ENCODE results near the gene URAD.
"Not testable (repeated sequence)": the region's sequence is repeated elsewhere in the genome, so short reads cannot be mapped to it uniquely, and the experiment has no call there.

The URAD gene, protein sequence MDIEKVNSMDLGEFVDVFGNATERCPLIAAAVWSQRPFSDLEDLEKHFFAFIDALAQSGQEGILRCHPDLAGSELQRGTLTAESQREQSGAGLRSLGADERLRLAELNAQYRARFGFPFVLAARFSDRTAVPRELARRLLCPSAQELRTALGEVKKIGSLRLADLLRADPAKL

GRCh38 chr13:27988520-27988919, at the start of gene URAD:
URAD (minus strand) TSS chr13:27988693; CDS start chr13:27988637, 56 bp downstream.
- in situ Hi-C loops (cut with MboI; ENCODE audit: low sequenced_read_pairs): no loop called here

GRCh38 chr13:28037399-28037798, 48.9 kb upstream of the URAD start:
- in situ Hi-C loops (cut with MboI; ENCODE audit: low sequenced_read_pairs): no loop called here

DNA sequence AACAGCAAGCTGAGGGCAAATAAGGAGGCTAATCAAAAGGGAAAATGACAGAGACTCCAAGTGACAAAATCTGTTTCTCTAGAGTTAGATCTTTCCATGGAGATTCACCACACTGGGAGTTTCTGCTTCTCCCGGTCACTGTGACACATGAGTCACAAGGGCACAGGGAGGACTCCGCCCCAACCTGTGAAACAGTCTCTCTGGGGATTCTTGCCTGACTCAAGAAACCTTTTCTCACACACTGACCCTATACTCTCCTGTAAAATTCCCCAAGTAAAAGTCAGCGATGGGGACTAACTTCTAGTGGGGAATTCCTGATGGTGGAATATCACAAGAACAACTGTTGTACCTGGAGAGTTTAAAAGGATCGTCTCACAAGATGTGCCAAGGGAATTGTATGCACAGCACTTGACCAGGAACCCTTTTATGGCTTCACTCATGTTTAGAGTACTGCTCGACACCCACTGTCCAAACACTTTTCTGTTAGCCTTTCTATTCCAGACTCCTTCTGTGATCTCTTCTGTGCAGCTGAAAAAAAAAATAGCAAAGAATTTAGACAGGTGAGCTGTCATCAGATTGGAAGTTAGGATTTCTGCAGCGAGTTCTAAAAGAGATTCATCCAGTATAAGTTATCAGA, 46.8 kb upstream of the URAD start:
- in situ Hi-C loops (cut with MboI; ENCODE audit: low sequenced_read_pairs): no loop called here

- in situ Hi-C loops (cut with MboI; ENCODE audit: low sequenced_read_pairs): no loop called here
These were observed 45.6 kb upstream of the URAD start for GRCh38 chr13:28033894-28034655.

- in situ Hi-C loops (cut with MboI; ENCODE audit: low sequenced_read_pairs): not testable (repeated sequence)
These were observed 43.9 kb upstream of the URAD start for GRCh38 chr13:28032438-28032837.

- in situ Hi-C loops (cut with MboI; ENCODE audit: low sequenced_read_pairs): no loop called here
These were observed 43.4 kb upstream of the URAD start for GRCh38 chr13:28031896-28032288.

DNA sequence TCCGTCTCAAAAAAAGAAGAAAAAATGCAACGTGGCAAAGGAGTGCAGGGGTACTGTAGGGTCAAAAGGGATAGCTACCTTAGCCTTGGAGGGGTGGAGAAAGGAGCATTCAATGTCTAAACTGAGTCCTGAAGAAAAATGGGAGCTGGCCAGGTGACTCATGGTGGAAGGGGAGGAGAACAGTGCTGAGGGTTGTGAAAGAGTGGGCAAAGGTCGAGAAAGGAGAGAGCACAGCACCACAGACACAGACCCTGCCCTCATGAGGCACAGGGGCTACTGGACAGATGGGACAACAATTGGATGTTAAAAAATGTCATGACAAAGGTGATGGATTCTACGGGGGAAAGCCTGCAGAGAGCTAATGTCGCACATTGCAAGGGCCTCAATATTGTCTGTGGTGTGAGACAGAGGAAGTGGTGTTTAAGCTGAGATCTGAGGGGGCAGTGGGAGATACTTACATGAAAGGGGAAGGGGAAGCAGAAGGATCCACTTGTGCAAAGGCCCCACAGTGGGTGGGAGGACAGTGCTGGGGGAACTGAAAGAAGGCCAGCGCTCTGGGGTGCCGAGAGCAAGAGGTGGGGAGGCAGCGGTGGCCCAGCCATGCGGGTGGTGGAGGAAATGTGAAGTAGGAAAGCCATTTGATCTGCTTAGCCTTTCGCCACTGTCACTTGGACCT, 42.9 kb upstream of the URAD start:
- in situ Hi-C loops (cut with MboI; ENCODE audit: low sequenced_read_pairs): no loop called here

GRCh38 chr13:28027607-28028364, 39.3 kb upstream of the URAD start:
- in situ Hi-C loops (cut with MboI; ENCODE audit: low sequenced_read_pairs): no loop called here

DNA sequence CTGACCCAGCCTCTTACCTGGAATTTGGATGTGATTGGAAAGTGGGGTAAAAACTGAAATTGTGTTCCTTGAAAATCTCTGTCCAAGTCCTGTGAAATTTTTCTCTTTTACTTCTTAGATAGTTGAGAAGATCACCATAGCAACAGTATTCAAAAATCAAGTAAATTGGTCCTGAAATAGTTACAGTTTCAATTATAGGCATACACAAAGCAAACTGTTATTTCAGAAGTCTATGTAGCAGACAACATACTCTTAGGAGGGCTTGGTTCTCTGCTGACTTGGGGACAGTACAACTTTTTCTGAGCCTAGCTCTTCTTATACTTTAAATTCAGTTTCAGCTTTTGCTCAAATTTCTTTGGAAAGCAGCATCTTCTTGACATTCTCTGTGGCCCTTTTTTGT, 38.6 kb upstream of the URAD start:
- in situ Hi-C loops (cut with MboI; ENCODE audit: low sequenced_read_pairs): no loop called here

GRCh38 chr13:28026508-28026907, 38.0 kb upstream of the URAD start:
- in situ Hi-C loops (cut with MboI; ENCODE audit: low sequenced_read_pairs): no loop called here

- in situ Hi-C loops (cut with MboI; ENCODE audit: low sequenced_read_pairs): no loop called here
These were observed 34.5 kb upstream of the URAD start for GRCh38 chr13:28022848-28023518.

GRCh38 chr13:28014301-28014700, 25.8 kb upstream of the URAD start:
- in situ Hi-C loops (cut with MboI; ENCODE audit: low sequenced_read_pairs): no loop called here

GRCh38 chr13:28013482-28013881, 25.0 kb upstream of the URAD start:
- in situ Hi-C loops (cut with MboI; ENCODE audit: low sequenced_read_pairs): no loop called here

DNA sequence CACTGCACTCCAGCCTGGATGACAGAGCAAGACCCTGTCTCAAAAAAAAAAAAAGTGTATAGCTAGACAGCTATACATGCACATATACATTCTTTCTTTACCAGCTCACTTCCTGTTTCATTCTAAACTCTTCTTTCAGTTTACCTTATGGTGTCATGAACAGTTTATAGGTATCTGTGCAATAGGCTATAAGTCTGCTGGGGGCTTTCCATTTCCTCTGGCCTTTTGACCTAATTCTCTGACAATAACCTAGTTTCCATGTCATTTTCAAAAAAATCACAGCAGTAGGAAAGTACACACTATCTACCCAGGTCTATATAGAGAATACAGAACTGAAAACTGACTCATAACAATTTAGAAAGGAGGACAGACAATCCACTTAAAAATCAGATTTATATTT, 24.4 kb upstream of the URAD start:
- in situ Hi-C loops (cut with MboI; ENCODE audit: low sequenced_read_pairs): no loop called here

GRCh38 chr13:28012383-28012782, 23.9 kb upstream of the URAD start:
- in situ Hi-C loops (cut with MboI; ENCODE audit: low sequenced_read_pairs): no loop called here

DNA sequence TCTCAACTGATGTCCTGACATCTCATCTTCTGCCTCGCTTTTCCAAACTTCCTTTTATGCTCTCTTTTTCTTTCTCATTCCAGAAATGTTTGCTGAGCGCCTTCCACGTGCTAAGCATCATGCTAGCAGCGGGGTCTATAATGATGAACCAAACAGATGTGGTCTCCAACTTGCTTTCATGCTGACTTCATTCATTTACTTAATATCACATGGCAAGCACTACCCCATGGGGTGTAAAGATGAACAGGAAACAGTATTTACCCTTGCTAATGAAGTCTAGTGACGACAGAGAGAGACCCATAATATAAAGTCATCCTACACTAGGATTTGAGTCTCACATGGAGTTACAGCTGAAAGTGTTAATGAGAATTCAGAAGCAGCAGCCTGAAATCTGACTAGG, 21.6 kb upstream of the URAD start:
- in situ Hi-C loops (cut with MboI; ENCODE audit: low sequenced_read_pairs): no loop called here

- in situ Hi-C loops (cut with MboI; ENCODE audit: low sequenced_read_pairs): not testable (repeated sequence)
These were observed 16.5 kb upstream of the URAD start for GRCh38 chr13:28005016-28005415.

- in situ Hi-C loops (cut with MboI; ENCODE audit: low sequenced_read_pairs): no loop called here
These were observed 14.6 kb upstream of the URAD start for GRCh38 chr13:28002886-28003698.

GRCh38 chr13:28001837-28002473, 13.5 kb upstream of the URAD start:
- in situ Hi-C loops (cut with MboI; ENCODE audit: low sequenced_read_pairs): no loop called here

Data from HL-60/S4 (cell line).